ENCODE measurements around the gene TRAPPC4. TPM values are rescaled to one million over a fixed set of nuclear protein-coding genes. Genes with fewer than 3 reads are reported as not detected.

TRAPPC4 gene
- polyA plus RNA-seq, 1 donor = 36.3 TPM

Other genes with a start within 250 kb of the TRAPPC4 start
- 68.1 TPM for gene DDX6, start 227.6 kb upstream of the TRAPPC4 start, polyA plus RNA-seq (ENCODE audit: insufficient read length)
- not detected for gene CXCR5, start 134.9 kb upstream of the TRAPPC4 start, polyA plus RNA-seq (ENCODE audit: insufficient read length)
- gene BCL9L, start 92.8 kb upstream of the TRAPPC4 start, polyA plus RNA-seq (ENCODE audit: insufficient read length) = 110 TPM
- gene UPK2, start 62.5 kb upstream of the TRAPPC4 start, polyA plus RNA-seq (ENCODE audit: insufficient read length) = 1.2 TPM
- gene FOXR1, start 47.0 kb upstream of the TRAPPC4 start, polyA plus RNA-seq (ENCODE audit: insufficient read length) = not detected
- gene CENATAC, start 20.6 kb upstream of the TRAPPC4 start, polyA plus RNA-seq (ENCODE audit: insufficient read length) = 21.5 TPM
- gene RPS25, start 423 bp upstream of the TRAPPC4 start, polyA plus RNA-seq (ENCODE audit: insufficient read length) = 1,495 TPM
- gene SLC37A4, start 12.1 kb downstream of the TRAPPC4 start, polyA plus RNA-seq (ENCODE audit: insufficient read length) = 10.2 TPM
- gene HYOU1, start 38.4 kb downstream of the TRAPPC4 start, polyA plus RNA-seq (ENCODE audit: insufficient read length) = 37.2 TPM
- gene VPS11, start 49.1 kb downstream of the TRAPPC4 start, polyA plus RNA-seq (ENCODE audit: insufficient read length) = 29.4 TPM
- gene HMBS, start 66.1 kb downstream of the TRAPPC4 start, polyA plus RNA-seq (ENCODE audit: insufficient read length) = 19.7 TPM
- gene DPAGT1, start 83.1 kb downstream of the TRAPPC4 start, polyA plus RNA-seq (ENCODE audit: insufficient read length) = 28.9 TPM
- gene C2CD2L, start 88.6 kb downstream of the TRAPPC4 start, polyA plus RNA-seq (ENCODE audit: insufficient read length) = 8.0 TPM
- 21.8 TPM for gene HINFP, start 102.8 kb downstream of the TRAPPC4 start, polyA plus RNA-seq (ENCODE audit: insufficient read length)
- 0.34 TPM for gene ABCG4, start 130.3 kb downstream of the TRAPPC4 start, polyA plus RNA-seq (ENCODE audit: insufficient read length)
- gene NLRX1, start 150.0 kb downstream of the TRAPPC4 start, polyA plus RNA-seq (ENCODE audit: insufficient read length) = 14.6 TPM
- not detected for gene NHERF4, start 166.7 kb downstream of the TRAPPC4 start, polyA plus RNA-seq (ENCODE audit: insufficient read length)
- gene CBL, start 187.6 kb downstream of the TRAPPC4 start, polyA plus RNA-seq (ENCODE audit: insufficient read length) = 13.4 TPM